Coronary artery (tissue), 2 donors: ENCODE measurements around the gene AP1G1.

Source experiments
- DNase-seq: peaks from one replicate; pipeline ENCODE4 v3.0.0-alpha.2; 2017; ENCODE audit warnings: low spot score
- H3K27ac ChIP-seq, 2 donors: fragments of 200-600 bp; sonication (generic); one replicate each; pipeline ENCODE4 v1.5.1; 2016 to 2019
- H3K4me3 ChIP-seq: fragments of 200-600 bp; sonication (generic); 2 replicates; pipeline ENCODE4 v1.5.1; 2016; ENCODE audit warnings: mild to moderate bottlenecking, moderate library complexity
- TF ChIP-seq, protein P1 (sequence below): fragments of 200-600 bp; sonication (generic); IDR thresholded peaks from one replicate; pipeline ENCODE4 v1.5.1; 2019; ENCODE audit warnings: antibody characterized with exemption

The AP1G1 gene

DNA sequence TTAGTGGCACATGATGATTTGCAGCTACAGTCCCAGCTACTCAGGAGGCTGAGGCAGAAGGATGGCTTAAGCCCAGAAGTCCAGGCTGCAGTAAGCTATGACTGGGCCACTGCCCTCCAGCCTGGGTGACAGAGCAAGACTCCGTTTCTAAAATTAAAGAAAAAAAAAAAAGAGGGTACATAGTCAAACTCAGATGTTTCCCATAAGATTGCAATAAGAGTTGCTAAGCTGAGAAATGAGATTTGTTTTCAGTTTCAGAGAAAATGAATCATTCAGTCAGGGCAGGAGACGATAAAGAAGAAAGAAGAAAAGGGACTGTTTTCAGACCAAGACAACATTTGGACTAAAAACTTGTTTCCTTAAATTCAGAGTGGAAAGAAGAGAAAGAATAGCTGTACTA, 54.0 kb downstream of the AP1G1 start:
- DNase-seq: no peak

DNA sequence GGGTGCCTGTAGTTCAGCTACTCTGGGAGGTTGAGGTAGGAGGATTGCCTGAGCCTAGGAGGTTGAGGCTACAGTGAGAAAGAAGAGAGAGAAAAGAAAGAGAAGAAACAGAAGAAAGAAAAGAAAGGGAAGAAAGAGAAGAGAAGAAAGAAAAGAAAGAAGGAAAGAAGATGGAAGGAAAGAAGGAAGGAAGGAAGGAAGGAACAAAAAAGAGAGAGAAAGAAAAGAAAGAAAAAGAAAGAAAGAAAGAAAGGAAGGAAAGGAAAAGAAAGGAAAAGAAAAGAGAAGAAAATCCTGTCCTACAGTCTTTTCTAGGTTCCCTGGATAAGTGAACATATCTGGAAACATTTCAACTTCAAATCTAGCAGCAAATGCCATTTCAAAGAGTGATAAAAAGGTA, 54.5 kb downstream of the AP1G1 start:
- no peak overlapping the region for H3K27ac ChIP-seq
- no peak for DNase-seq
- TF ChIP-seq, protein P1, sequence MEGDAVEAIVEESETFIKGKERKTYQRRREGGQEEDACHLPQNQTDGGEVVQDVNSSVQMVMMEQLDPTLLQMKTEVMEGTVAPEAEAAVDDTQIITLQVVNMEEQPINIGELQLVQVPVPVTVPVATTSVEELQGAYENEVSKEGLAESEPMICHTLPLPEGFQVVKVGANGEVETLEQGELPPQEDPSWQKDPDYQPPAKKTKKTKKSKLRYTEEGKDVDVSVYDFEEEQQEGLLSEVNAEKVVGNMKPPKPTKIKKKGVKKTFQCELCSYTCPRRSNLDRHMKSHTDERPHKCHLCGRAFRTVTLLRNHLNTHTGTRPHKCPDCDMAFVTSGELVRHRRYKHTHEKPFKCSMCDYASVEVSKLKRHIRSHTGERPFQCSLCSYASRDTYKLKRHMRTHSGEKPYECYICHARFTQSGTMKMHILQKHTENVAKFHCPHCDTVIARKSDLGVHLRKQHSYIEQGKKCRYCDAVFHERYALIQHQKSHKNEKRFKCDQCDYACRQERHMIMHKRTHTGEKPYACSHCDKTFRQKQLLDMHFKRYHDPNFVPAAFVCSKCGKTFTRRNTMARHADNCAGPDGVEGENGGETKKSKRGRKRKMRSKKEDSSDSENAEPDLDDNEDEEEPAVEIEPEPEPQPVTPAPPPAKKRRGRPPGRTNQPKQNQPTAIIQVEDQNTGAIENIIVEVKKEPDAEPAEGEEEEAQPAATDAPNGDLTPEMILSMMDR: no peak
- no peak overlapping the region for H3K4me3 ChIP-seq

More for the DNA sequence above, 54.0 kb downstream of the AP1G1 start:
- no peak overlapping the region for H3K27ac ChIP-seq
- H3K4me3 ChIP-seq: no peak overlapping the region
- TF ChIP-seq, protein P1: no peak

- DNase-seq: no peak
- TF ChIP-seq, protein P1: no peak
- Histone ChIP-seq H3K4me3 (no peak overlapping the region), H3K27ac (no peak overlapping the region)
These were observed 60.4 kb downstream of the AP1G1 start for GRCh38 chr16:71748226-71748625.

DNA sequence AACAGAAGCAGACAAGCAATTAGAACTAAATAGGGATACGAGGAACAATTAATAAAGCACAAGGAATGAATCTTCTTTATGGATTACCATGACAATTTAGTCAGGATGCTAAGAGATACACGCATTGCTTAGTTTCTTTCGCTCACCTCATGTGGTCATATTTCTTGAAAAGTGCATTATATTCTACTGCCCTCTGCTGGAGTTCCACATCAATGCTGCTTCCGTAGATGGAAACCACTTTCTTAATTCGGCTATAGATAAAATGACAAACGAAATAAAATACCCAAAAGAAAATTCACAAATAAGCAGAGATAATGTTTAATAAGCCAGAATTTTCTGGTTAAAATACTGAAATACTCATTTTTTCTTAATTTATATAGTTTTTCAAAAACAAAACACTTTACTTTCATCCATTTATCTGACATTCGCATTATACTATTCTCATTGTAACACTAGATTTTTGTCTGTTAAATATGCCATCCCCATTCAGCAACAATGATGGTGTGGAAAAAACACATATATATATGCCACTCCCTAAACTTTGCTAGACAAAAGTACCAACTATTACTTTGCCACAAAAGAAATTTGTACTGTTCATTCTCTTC, 62.1 kb downstream of the AP1G1 start:
- Histone ChIP-seq H3K4me3 (no peak overlapping the region), H3K27ac (no peak overlapping the region)
- TF ChIP-seq, protein P1: no peak
- no peak for DNase-seq

DNA sequence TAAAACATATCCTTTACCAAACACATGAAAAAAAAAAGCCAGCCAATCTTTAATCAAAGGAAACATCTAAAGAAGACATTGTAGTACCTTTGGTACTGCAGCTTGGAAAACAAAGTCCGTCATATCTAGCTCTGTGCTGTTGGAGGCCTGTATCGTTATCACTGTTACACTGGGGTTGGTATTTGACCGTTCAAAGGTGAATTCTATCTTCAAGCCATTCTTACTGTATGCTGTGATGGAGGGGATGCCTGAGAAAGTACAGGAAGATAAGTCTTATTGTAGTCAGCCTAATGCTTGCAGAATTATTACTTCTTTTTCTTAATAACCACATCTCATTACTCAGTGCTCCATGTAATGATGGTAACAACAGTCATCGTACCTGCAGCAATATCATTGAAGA, 69.8 kb downstream of the AP1G1 start:
- Histone ChIP-seq H3K4me3 (no peak overlapping the region), H3K27ac (no peak overlapping the region)
- DNase-seq: no peak
- TF ChIP-seq, protein P1: no peak

- TF ChIP-seq, protein P1: no peak
These were observed 71.1 kb downstream of the AP1G1 start for GRCh38 chr16:71737501-71737900.

GRCh38 chr16:71734511-71734910, 74.1 kb downstream of the AP1G1 start:
- H3K27ac ChIP-seq: no peak overlapping the region
- no peak for DNase-seq
- TF ChIP-seq, protein P1: no peak
- H3K4me3 ChIP-seq: no peak overlapping the region

More at GRCh38 chr16:71737501-71737900, 71.1 kb downstream of the AP1G1 start:
- H3K4me3 ChIP-seq: no peak overlapping the region
- H3K27ac ChIP-seq: no peak overlapping the region
- DNase-seq: no peak
